GM12891 (cell line): Measurements from ENCODE around the gene DLGAP1.

ENCODE experiments used
- DNase-seq: peaks from one replicate; pipeline ENCODE4 v3.0.0; 2011; ENCODE audit warnings: low spot score; ENCODE audit not compliant: insufficient read length
- FAIRE-seq: peaks from 2 replicates; lab custom pipeline; 2011; peaks lifted over from hg19 to GRCh38; lab: Jason Lieb, UNC
- PAX5 ChIP-seq: IDR thresholded peaks from 2 replicates; pipeline ENCODE4 v1.6.1; 2011; ENCODE audit warnings: low read length, moderate library complexity, mild to moderate bottlenecking; ENCODE audit not compliant: insufficient read depth, severe bottlenecking
- POLR2A ChIP-seq: IDR thresholded peaks from 2 replicates; pipeline ENCODE4 v1.6.1; 2011; ENCODE audit warnings: low read depth, low read length, control low read depth
- POLR2AphosphoS5 ChIP-seq: IDR thresholded peaks from 2 replicates; pipeline ENCODE4 v1.6.1; 2011; ENCODE audit warnings: low read depth, low read length, control low read depth
- POU2F2 ChIP-seq: IDR thresholded peaks from 2 replicates; pipeline ENCODE4 v1.6.1; 2011; ENCODE audit warnings: low read depth, mild to moderate bottlenecking, control low read depth, low read length, moderate library complexity
- SPI1 ChIP-seq: IDR thresholded peaks from 2 replicates; pipeline ENCODE4 v1.6.1; 2011; ENCODE audit warnings: low read depth, low read length, control low read depth
- TAF1 ChIP-seq: IDR thresholded peaks from 2 replicates; pipeline ENCODE4 v1.6.1; 2011; ENCODE audit warnings: low read depth, low read length, control low read depth

DLGAP1 gene

GRCh38 chr18:3832025-3832638 is 623.0 kb downstream of the DLGAP1 start:
- DNase-seq (no peak), FAIRE-seq (no peak)
- no peak for TF ChIP-seq SPI1

- DNase-seq (no peak), FAIRE-seq (no peak)
- TF ChIP-seq POLR2A: no peak
- no peak for TF ChIP-seq POLR2AphosphoS5
- no peak for TF ChIP-seq TAF1
- no peak for TF ChIP-seq PAX5
Observed at GRCh38 chr18:3830604-3831003, 624.5 kb downstream of the DLGAP1 start.

DNA sequence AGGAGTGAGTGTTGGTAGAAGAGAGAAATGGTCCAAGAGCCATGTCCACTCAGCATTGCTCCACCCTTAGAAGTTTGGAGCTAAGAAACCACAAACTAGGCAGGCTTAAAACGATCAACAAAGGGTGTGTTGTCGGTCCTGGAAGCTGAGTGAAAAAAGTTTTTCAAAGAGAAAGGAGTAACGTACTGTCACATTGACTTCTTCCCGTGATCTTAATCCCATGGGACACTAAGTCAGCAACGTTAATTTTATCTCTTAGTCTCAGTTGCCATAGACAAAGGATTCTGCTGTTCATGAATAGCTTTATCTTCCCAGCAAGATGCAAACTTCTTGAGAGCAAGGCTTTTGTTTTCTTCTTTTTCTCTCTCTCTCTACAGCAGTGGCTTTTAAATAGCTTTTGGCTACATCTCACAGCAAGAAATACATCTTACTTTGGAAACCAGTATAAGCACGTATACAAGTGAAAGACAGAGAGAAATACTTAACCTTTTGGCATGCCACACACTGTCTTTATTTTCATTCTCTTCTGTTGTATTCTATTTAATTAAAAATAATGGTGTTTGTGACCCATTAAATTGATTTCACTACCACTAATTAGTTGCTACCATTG is 627.8 kb downstream of the DLGAP1 start:
- no peak for FAIRE-seq
- TF ChIP-seq POU2F2: no peak
- TF ChIP-seq SPI1: no peak
- no peak for TF ChIP-seq PAX5
- TF ChIP-seq POLR2AphosphoS5: no peak
- TF ChIP-seq POLR2A: no peak
- no peak for TF ChIP-seq TAF1
- DNase-seq: no peak

GRCh38 chr18:3826021-3826420 is 629.1 kb downstream of the DLGAP1 start:
- no peak for FAIRE-seq
- no peak for DNase-seq
- TF ChIP-seq POU2F2 (no peak), POLR2AphosphoS5 (no peak), PAX5 (no peak), SPI1 (no peak), POLR2A (no peak), TAF1 (no peak)

- no peak for FAIRE-seq
- TF ChIP-seq POU2F2 (no peak), PAX5 (no peak), POLR2A (no peak), POLR2AphosphoS5 (no peak), TAF1 (no peak), SPI1 (no peak)
- no peak for DNase-seq
Observed at GRCh38 chr18:3824101-3824500, 631.0 kb downstream of the DLGAP1 start.

GRCh38 chr18:3823073-3823472 is 632.0 kb downstream of the DLGAP1 start:
- FAIRE-seq (no peak), DNase-seq (no peak)
- no peak for TF ChIP-seq POLR2A
- TF ChIP-seq POU2F2: no peak
- no peak for TF ChIP-seq TAF1
- TF ChIP-seq POLR2AphosphoS5: no peak
- TF ChIP-seq SPI1: no peak
- TF ChIP-seq PAX5: no peak

GRCh38 chr18:3821524-3821923 is 633.6 kb downstream of the DLGAP1 start:
- no peak for DNase-seq
- no peak for FAIRE-seq

DNA sequence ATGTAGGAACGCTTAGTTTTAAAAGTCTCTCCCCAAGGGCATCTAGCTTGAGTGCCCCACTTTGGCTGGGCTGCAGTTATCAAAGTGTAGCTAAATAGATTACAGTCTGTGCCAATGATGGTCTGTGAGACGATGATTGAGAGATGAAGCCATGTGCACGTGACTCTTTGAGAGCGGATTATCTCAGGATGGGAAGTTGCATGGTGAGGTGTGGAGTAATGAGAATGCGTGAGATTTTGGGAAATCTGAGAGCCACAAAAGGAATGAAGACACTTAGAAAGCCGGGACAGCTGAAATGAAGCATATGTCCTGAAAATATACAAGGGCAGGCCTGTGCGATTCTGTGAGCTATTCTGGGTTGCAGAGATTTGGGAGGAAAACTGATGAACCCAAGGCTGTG is 635.1 kb downstream of the DLGAP1 start:
- no peak for FAIRE-seq
- TF ChIP-seq PAX5 (no peak), TAF1 (no peak), SPI1 (no peak), POLR2AphosphoS5 (no peak), POU2F2 (no peak), POLR2A (no peak)
- no peak for DNase-seq

More at GRCh38 chr18:3821524-3821923, 633.6 kb downstream of the DLGAP1 start:
- no peak for TF ChIP-seq POLR2AphosphoS5
- no peak for TF ChIP-seq SPI1
- no peak for TF ChIP-seq POU2F2
- no peak for TF ChIP-seq PAX5
- TF ChIP-seq TAF1: no peak
- TF ChIP-seq POLR2A: no peak

- FAIRE-seq (no peak), DNase-seq (no peak)
- TF ChIP-seq TAF1 (no peak), PAX5 (no peak), POU2F2 (no peak), POLR2AphosphoS5 (no peak), SPI1 (no peak), POLR2A (no peak)
Observed at GRCh38 chr18:3816610-3817363, 638.3 kb downstream of the DLGAP1 start.

DNA sequence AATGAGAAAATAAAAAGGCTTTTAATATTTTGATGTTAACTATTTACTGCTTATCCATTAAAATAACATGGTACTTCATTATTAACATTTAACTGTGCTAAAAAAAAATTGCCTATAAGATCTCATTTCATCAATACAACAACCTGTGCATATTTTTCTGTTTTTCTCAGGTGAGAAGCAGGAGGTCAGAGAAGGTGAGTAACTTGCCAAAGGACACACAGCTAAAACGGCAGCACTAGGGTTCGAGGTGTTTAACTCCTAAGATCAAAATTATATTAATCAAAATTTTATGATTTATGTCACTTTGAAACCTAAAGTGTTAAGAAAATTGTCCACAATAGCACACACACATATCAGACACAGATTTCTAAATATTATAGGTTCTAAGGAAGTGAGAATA is 639.1 kb downstream of the DLGAP1 start:
- FAIRE-seq (no peak), DNase-seq (no peak)
- TF ChIP-seq POU2F2 (no peak), POLR2AphosphoS5 (no peak), TAF1 (no peak), SPI1 (no peak), POLR2A (no peak), PAX5 (no peak)
